HCT116 (cell line): ENCODE results near the gene ABCC8. TPM values are rescaled to one million over a fixed set of nuclear protein-coding genes. Genes with fewer than 3 reads are reported as not detected.

Experiments used
- ATAC-seq: fragments of 200-7000 bp; cut with Tn5 transposase; 2 replicates; pipeline ENCODE4 v1.9.1; 2020; ENCODE audit warnings: mild to moderate bottlenecking, moderate library complexity
- BruUV-seq: library from RNA; stranded (reverse); fragments of 400-500 nt; replicated peaks from 2 replicates; lab custom pipeline; 2021; lab: Mats Ljungman, UMichigan
- CTCF ChIA-PET: fragments of 300-600 bp; sonication (Branson Sonifier 250); formaldehyde crosslinking; loops from one replicate; lab custom pipeline; 2021; ENCODE audit warnings: antibody characterized with exemption; lab: Charles Lee
- POLR2A ChIA-PET: fragments of 300-600, 350-600 bp; sonication (Branson Sonifier 250); formaldehyde crosslinking; loops from one replicate; lab custom pipeline; 2021; ENCODE audit warnings: antibody characterized with exemption; lab: Charles Lee
- RAD21 ChIA-PET, 2 experiments: fragments of 300-600 bp; sonication (Branson Sonifier 250); formaldehyde crosslinking; loops; one replicate each; lab custom pipeline; 2023; ENCODE audit warnings: low total read pairs in 2 of 2; ENCODE audit not compliant: uncharacterized antibody in 2 of 2, unreplicated experiment in 2 of 2, low non-redundant PET in 1 of 2; lab: Charles Lee
- DNase-seq: peaks from one replicate; pipeline ENCODE4 v3.0.0-alpha.2; 2010; ENCODE audit warnings: low read depth, low spot score
- H2AFZ ChIP-seq: fragments of 200-600 bp; shearing (Covaris generic), sonication (generic); 2 replicates; pipeline ENCODE4 v1.6.1; 2017; ENCODE audit warnings: low read depth, mixed run types, mixed read lengths, antibody characterized with exemption, low read length; ENCODE audit not compliant: poor library complexity, severe bottlenecking
- H3K27ac ChIP-seq: 2 replicates; pipeline ENCODE4 v1.5.1; 2012; ENCODE audit warnings: low read depth, low read length
- H3K27me3 ChIP-seq: fragments of 200-600 bp; sonication (generic); 2 replicates; pipeline ENCODE4 v1.6.1; 2016; ENCODE audit warnings: mixed run types, low read length, mixed read lengths; ENCODE audit not compliant: insufficient read depth
- H3K36me3 ChIP-seq, 2 experiments: fragments of 200-500 bp in 1 of 2; fragments of 200-600 bp in 1 of 2; sonication (Bioruptor generic) in 1 of 2; sonication (generic) in 1 of 2; 2 replicates each; pipeline versions ENCODE4 v1.5.1 to v1.6.1; 2014 to 2016; ENCODE audit warnings: low read length in 2 of 2, inconsistent platforms in 1 of 2, mixed read lengths in 1 of 2, mixed run types in 1 of 2; ENCODE audit not compliant: insufficient read depth in 2 of 2, control insufficient read depth in 1 of 2
- H3K4me1 ChIP-seq, 2 experiments: fragments of 200-600 bp in 1 of 2; sonication (generic) in 1 of 2; 2 replicates each; pipeline versions ENCODE4 v1.5.1 to v1.6.1; 2012 to 2017; ENCODE audit warnings: low read length in 2 of 2, inconsistent platforms in 1 of 2, mild to moderate bottlenecking in 1 of 2, mixed read lengths in 1 of 2, mixed run types in 1 of 2, moderate library complexity in 1 of 2; ENCODE audit not compliant: insufficient read depth in 2 of 2, control insufficient read depth in 1 of 2
- H3K4me2 ChIP-seq: fragments of 200-600 bp; sonication (generic); 2 replicates; pipeline ENCODE4 v1.6.1; 2017; ENCODE audit warnings: mixed run types, low read length, mixed read lengths
- H3K4me3 ChIP-seq, 2 experiments: fragments of 200-600 bp in 1 of 2; sonication (generic) in 1 of 2; replicated peaks in 1 of 2; 2 replicates each; pipeline ENCODE4 v1.5.1; 2011 to 2016; ENCODE audit warnings: low read length in 2 of 2, control low read depth in 1 of 2, low read depth in 1 of 2, mild to moderate bottlenecking in 1 of 2, mixed read lengths in 1 of 2, mixed run types in 1 of 2
- H3K79me2 ChIP-seq: fragments of 200-600 bp; sonication (generic); 2 replicates; pipeline ENCODE4 v1.6.1; 2017; ENCODE audit warnings: mild to moderate bottlenecking, mixed run types, low read length, moderate library complexity, mixed read lengths; ENCODE audit not compliant: insufficient read depth
- H3K9ac ChIP-seq: fragments of 200-600 bp; sonication (generic); 2 replicates; pipeline ENCODE4 v1.6.1; 2016; ENCODE audit warnings: low read length, mixed read lengths
- H3K9me2 ChIP-seq: fragments of 200-600 bp; sonication (generic), shearing (Covaris generic); 2 replicates; pipeline ENCODE4 v1.6.1; 2017; ENCODE audit warnings: mixed run types, mild to moderate bottlenecking, moderate library complexity; ENCODE audit not compliant: insufficient read depth
- H3K9me3 ChIP-seq, 2 experiments: fragments of 200-500 bp in 1 of 2; fragments of 200-600 bp in 1 of 2; sonication (Bioruptor generic) in 1 of 2; sonication (generic) in 1 of 2; 2 replicates each; pipeline ENCODE4 v1.6.1; 2014 to 2017; ENCODE audit warnings: low read length in 2 of 2, mixed read lengths in 2 of 2, inconsistent platforms in 1 of 2, low read depth in 1 of 2, mild to moderate bottlenecking in 1 of 2, mixed run types in 1 of 2, moderate library complexity in 1 of 2; ENCODE audit not compliant: control insufficient read depth in 1 of 2, insufficient read depth in 1 of 2
- H4K20me1 ChIP-seq: fragments of 200-600 bp; sonication (generic), shearing (Covaris generic); 2 replicates; pipeline ENCODE4 v1.6.1; 2017; ENCODE audit warnings: mixed run types, mild to moderate bottlenecking, moderate library complexity; ENCODE audit not compliant: insufficient read depth
- ATF3 ChIP-seq: IDR thresholded peaks from 2 replicates; pipeline ENCODE4 v1.6.1; 2012
- CBX3 ChIP-seq: IDR thresholded peaks from 2 replicates; pipeline ENCODE4 v1.6.1; 2012; ENCODE audit warnings: low read depth
- CEBPB ChIP-seq: IDR thresholded peaks from 2 replicates; pipeline ENCODE4 v1.6.1; 2012; ENCODE audit warnings: low read depth
- EGR1 ChIP-seq: IDR thresholded peaks from 2 replicates; pipeline ENCODE4 v1.6.1; 2012; ENCODE audit warnings: low read depth
- ELF1 ChIP-seq: IDR thresholded peaks from 2 replicates; pipeline ENCODE4 v1.6.1; 2012; ENCODE audit warnings: low read depth, borderline replicate concordance
- EZH2 ChIP-seq: fragments of 200-600 bp; sonication (generic); IDR thresholded peaks from 2 replicates; pipeline ENCODE4 v1.6.1; 2017; ENCODE audit warnings: antibody characterized with exemption, mixed run types
- EZH2phosphoT487 ChIP-seq: fragments of 200-600 bp; IDR thresholded peaks from 2 replicates; pipeline ENCODE4 v1.6.1; 2018; ENCODE audit warnings: antibody characterized with exemption, borderline replicate concordance
- JUND ChIP-seq: IDR thresholded peaks from 2 replicates; pipeline ENCODE4 v1.6.1; 2012
- MAX ChIP-seq: IDR thresholded peaks from 2 replicates; pipeline ENCODE4 v1.6.1; 2012
- POLR2A ChIP-seq: IDR thresholded peaks from 2 replicates; pipeline ENCODE4 v1.7.0; 2011; ENCODE audit warnings: borderline replicate concordance; ENCODE audit not compliant: insufficient read depth, insufficient read length; ENCODE audit errors: extremely low read depth
- POLR2AphosphoS5 ChIP-seq: IDR thresholded peaks from 2 replicates; pipeline ENCODE4 v1.6.1; 2011; ENCODE audit warnings: mild to moderate bottlenecking, low read depth, low read length, moderate library complexity
- RAD21 ChIP-seq: IDR thresholded peaks from 2 replicates; pipeline ENCODE4 v1.6.1; 2012; ENCODE audit warnings: low read depth, mild to moderate bottlenecking
- SIN3A ChIP-seq: IDR thresholded peaks from 2 replicates; pipeline ENCODE4 v1.6.1; 2012; ENCODE audit warnings: low read depth
- SRF ChIP-seq: IDR thresholded peaks from 2 replicates; pipeline ENCODE4 v1.6.1; 2012; ENCODE audit warnings: low read depth
- TCF7L2 ChIP-seq: IDR thresholded peaks from 2 replicates; pipeline ENCODE4 v1.7.0; 2011; ENCODE audit warnings: borderline replicate concordance, inconsistent platforms; ENCODE audit not compliant: insufficient read depth, insufficient read length; ENCODE audit errors: extremely low read depth
- YY1 ChIP-seq: IDR thresholded peaks from 2 replicates; pipeline ENCODE4 v1.6.1; 2011; ENCODE audit warnings: low read length, low read depth, moderate library complexity, mild to moderate bottlenecking; ENCODE audit not compliant: insufficient replicate concordance; ENCODE audit errors: extremely low read depth
- ZFX ChIP-seq: fragments of 450-650 bp; IDR thresholded peaks from 2 replicates; pipeline ENCODE4 v1.6.1; 2017
- ZNF274 ChIP-seq: fragments of 200-500 bp; sonication (Bioruptor generic); IDR thresholded peaks from 2 replicates; pipeline ENCODE4 v1.6.1; 2014; ENCODE audit warnings: mild to moderate bottlenecking, low read depth, low read length, inconsistent platforms
- intact Hi-C: fragments of 100-400 bp; cut with micrococcal nuclease; formaldehyde crosslinking; loops from 2 replicates; pipeline ENCODE4 v1.10.0; 2022
- total RNA-seq: library from RNA; stranded (reverse); gene quantifications from one replicate; pipeline ENCODE4 v1.2.1, GENCODE V29; 2021; ENCODE audit not compliant: unreplicated experiment
- TF ChIP-seq, protein P1 (sequence below): IDR thresholded peaks from 2 replicates; pipeline ENCODE4 v1.6.1; 2012; ENCODE audit warnings: low read depth
- TF ChIP-seq, protein P2 (sequence below), 3 experiments: fragments of 200-600 bp in 1 of 3; sonication (generic) in 1 of 3; IDR thresholded peaks in 2 of 3; conservative IDR thresholded peaks in 1 of 3; 2 replicates each; pipeline ENCODE4 v1.5.1; 2012 to 2017; ENCODE audit warnings: low read depth in 2 of 3, low read length in 2 of 3, antibody characterized with exemption in 1 of 3, borderline replicate concordance in 1 of 3, control low read depth in 1 of 3, mild to moderate bottlenecking in 1 of 3, mixed read lengths in 1 of 3, mixed run types in 1 of 3, moderate library complexity in 1 of 3; ENCODE audit not compliant: insufficient read depth in 1 of 3

The ABCC8 gene
- total RNA-seq, 1 experiment from 2014 or later = 0.39 TPM

- Histone ChIP-seq H4K20me1 (no peaks in the 10 kb centered on the region), H3K79me2 (no peaks in the 10 kb centered on the region), H3K9me2 (no peaks in the 10 kb centered on the region), H3K36me3 (0 out of 4 replicates have a peak, but pooled peaks cover 0 to 9% of the 10 kb centered on the region in 2 experiments), H3K4me3 (no peak overlapping the region), H3K4me2 (no peak overlapping the region), H2AFZ (no peak overlapping the region), H3K4me1 (no peaks in the 10 kb centered on the region), H3K9me3 (peaks cover 23 to 44% of the 10 kb centered on the region in 2 experiments; a peak in 2 of 4 replicates), H3K27me3 (no peaks in the 10 kb centered on the region), H3K27ac (no peak overlapping the region), H3K9ac (no peak overlapping the region)
- TF ChIP-seq ZFX (no peak), SRF (no peak), SIN3A (no peak), RAD21 (no peak), JUND (no peak), CEBPB (no peak), EGR1 (no peak), CBX3 (no peak), TCF7L2 (no peak), POLR2A (no peak), MAX (no peak), EZH2 (no peak), ELF1 (no peak), POLR2AphosphoS5 (no peak), ZNF274 (no peak), YY1 (no peak), ATF3 (no peak), EZH2phosphoT487 (no peak)
- TF ChIP-seq, protein P1, sequence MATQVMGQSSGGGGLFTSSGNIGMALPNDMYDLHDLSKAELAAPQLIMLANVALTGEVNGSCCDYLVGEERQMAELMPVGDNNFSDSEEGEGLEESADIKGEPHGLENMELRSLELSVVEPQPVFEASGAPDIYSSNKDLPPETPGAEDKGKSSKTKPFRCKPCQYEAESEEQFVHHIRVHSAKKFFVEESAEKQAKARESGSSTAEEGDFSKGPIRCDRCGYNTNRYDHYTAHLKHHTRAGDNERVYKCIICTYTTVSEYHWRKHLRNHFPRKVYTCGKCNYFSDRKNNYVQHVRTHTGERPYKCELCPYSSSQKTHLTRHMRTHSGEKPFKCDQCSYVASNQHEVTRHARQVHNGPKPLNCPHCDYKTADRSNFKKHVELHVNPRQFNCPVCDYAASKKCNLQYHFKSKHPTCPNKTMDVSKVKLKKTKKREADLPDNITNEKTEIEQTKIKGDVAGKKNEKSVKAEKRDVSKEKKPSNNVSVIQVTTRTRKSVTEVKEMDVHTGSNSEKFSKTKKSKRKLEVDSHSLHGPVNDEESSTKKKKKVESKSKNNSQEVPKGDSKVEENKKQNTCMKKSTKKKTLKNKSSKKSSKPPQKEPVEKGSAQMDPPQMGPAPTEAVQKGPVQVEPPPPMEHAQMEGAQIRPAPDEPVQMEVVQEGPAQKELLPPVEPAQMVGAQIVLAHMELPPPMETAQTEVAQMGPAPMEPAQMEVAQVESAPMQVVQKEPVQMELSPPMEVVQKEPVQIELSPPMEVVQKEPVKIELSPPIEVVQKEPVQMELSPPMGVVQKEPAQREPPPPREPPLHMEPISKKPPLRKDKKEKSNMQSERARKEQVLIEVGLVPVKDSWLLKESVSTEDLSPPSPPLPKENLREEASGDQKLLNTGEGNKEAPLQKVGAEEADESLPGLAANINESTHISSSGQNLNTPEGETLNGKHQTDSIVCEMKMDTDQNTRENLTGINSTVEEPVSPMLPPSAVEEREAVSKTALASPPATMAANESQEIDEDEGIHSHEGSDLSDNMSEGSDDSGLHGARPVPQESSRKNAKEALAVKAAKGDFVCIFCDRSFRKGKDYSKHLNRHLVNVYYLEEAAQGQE = no peak
- TF ChIP-seq, protein P2, sequence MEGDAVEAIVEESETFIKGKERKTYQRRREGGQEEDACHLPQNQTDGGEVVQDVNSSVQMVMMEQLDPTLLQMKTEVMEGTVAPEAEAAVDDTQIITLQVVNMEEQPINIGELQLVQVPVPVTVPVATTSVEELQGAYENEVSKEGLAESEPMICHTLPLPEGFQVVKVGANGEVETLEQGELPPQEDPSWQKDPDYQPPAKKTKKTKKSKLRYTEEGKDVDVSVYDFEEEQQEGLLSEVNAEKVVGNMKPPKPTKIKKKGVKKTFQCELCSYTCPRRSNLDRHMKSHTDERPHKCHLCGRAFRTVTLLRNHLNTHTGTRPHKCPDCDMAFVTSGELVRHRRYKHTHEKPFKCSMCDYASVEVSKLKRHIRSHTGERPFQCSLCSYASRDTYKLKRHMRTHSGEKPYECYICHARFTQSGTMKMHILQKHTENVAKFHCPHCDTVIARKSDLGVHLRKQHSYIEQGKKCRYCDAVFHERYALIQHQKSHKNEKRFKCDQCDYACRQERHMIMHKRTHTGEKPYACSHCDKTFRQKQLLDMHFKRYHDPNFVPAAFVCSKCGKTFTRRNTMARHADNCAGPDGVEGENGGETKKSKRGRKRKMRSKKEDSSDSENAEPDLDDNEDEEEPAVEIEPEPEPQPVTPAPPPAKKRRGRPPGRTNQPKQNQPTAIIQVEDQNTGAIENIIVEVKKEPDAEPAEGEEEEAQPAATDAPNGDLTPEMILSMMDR (IDR thresholded peaks at IDR 0.05 in 2 of 3, conservative IDR thresholded peaks at IDR 0.05 in 1 of 3; ENCODE audit: borderline replicate concordance in 1 of 3, insufficient read depth in 1 of 3, low read depth in 2 of 3, low read length in 2 of 3) = no peak
- DNase-seq (no peak), ATAC-seq (no peak)
- RAD21 ChIA-PET = no interaction called here
- no TSS peak for BruUV-seq
- POLR2A ChIA-PET = no interaction called here
- intact Hi-C loops = no loop called here
- CTCF ChIA-PET = no interaction called here
Measured at GRCh38 chr11:17368551-17368950, 108.1 kb downstream of the ABCC8 start.
